ENCODE results near the gene LHFPL3.

- no peak for TF ChIP-seq CTCF (conservative IDR thresholded peaks at IDR 0.05)
- no peak for TF ChIP-seq EZH2 (IDR thresholded peaks at IDR 0.05; ENCODE audit: low read depth)
These were observed 336.2 kb downstream of the LHFPL3 start for GRCh38 chr7:104664648-104665047.
